Measurements from ENCODE around the gene DNASE1L3. TPM values are rescaled to one million over a fixed set of nuclear protein-coding genes. Genes with fewer than 3 reads are reported as not detected.

Gene DNASE1L3
- total RNA-seq, 2 donors from 2014 or later = 2.3 to 3.8 TPM

DNA sequence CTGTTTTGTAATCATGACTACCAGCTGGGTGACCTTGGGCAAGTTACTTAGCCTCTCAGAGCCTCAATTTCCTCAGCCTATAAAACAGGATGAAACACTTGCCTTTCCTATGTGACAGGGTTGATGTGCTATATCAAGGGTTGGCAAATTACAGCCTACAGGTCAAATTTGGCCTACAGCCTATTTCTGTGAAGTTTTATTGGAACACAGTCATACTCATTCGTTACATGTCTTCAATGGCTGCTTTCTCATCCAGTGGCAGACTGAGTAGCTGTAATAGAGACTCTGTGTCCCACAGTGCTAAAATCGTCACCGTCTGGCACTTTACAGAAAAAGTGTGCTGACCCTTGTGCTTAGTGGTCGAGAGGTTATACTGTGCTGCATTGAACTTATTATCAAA, 43.4 kb upstream of the DNASE1L3 start:
- H3K4me1 ChIP-seq (ENCODE audit: control insufficient read depth in 1 of 2, low read depth in 2 of 2) = no peaks in the 10 kb centered on the region
- no peaks in the 10 kb centered on the region for H3K27me3 ChIP-seq (replicated peaks; ENCODE audit: insufficient read depth)
- TF ChIP-seq, protein P1, sequence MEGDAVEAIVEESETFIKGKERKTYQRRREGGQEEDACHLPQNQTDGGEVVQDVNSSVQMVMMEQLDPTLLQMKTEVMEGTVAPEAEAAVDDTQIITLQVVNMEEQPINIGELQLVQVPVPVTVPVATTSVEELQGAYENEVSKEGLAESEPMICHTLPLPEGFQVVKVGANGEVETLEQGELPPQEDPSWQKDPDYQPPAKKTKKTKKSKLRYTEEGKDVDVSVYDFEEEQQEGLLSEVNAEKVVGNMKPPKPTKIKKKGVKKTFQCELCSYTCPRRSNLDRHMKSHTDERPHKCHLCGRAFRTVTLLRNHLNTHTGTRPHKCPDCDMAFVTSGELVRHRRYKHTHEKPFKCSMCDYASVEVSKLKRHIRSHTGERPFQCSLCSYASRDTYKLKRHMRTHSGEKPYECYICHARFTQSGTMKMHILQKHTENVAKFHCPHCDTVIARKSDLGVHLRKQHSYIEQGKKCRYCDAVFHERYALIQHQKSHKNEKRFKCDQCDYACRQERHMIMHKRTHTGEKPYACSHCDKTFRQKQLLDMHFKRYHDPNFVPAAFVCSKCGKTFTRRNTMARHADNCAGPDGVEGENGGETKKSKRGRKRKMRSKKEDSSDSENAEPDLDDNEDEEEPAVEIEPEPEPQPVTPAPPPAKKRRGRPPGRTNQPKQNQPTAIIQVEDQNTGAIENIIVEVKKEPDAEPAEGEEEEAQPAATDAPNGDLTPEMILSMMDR (IDR thresholded peaks at IDR 0.05) = no peak
- no peaks in the 10 kb centered on the region for H3K9me3 ChIP-seq
- DNase-seq (ENCODE audit: low spot score) (no peak), ATAC-seq (ENCODE audit: insufficient number of reproducible peaks, low FRiP score, low read depth) (no peak)
- H3K36me3 ChIP-seq = no peaks in the 10 kb centered on the region
- no peak overlapping the region for H3K27ac ChIP-seq
- no peak overlapping the region for H3K4me3 ChIP-seq

GRCh38 chr3:58251631-58252035, 40.9 kb upstream of the DNASE1L3 start:
- Histone ChIP-seq H3K27ac (no peak overlapping the region), H3K36me3 (no peaks in the 10 kb centered on the region), H3K4me3 (no peak overlapping the region), H3K4me1 (ENCODE audit: control insufficient read depth in 1 of 2, low read depth in 2 of 2) (no peaks in the 10 kb centered on the region), H3K27me3 (replicated peaks; ENCODE audit: insufficient read depth) (no peaks in the 10 kb centered on the region), H3K9me3 (no peaks in the 10 kb centered on the region)
- no peak for ATAC-seq (ENCODE audit: insufficient number of reproducible peaks, low FRiP score, low read depth)
- DNase-seq (ENCODE audit: low spot score) = no peak
- TF ChIP-seq, protein P1 (IDR thresholded peaks at IDR 0.05) = no peak

DNA sequence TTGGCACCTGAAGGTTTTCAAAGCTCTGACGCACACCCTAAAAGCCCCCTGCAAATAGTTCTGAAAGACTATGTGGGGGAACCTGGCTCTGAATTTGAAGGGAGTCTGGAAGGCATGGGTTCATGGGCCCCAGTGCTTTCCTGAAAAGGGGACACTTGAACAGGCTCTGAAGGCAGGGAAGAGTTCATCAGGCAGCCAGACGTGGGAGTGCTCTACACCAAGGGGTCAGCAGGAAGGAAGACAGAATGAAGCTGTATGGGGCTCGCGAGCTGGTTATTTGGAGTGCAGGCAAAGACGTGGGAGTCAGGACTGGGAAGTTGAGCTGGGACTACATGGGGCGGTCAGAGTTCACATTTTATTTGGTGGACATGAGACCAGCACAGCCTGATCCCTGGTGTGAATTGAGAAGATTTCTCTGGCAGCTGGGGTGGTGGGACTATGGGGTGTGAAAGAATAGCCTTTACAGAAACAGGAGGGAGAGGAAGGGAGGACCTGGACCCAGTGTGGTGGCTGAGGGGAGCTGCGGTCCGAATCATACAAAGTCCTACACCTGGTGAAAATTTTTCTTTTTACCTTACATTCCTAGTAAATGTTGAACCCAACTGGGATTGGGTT, 39.4 kb upstream of the DNASE1L3 start:
- H3K27me3 ChIP-seq (replicated peaks; ENCODE audit: insufficient read depth) = no peaks in the 10 kb centered on the region
- no peaks in the 10 kb centered on the region for H3K36me3 ChIP-seq
- DNase-seq (ENCODE audit: low spot score) (no peak), ATAC-seq (ENCODE audit: insufficient number of reproducible peaks, low FRiP score, low read depth) (no peak)
- H3K9me3 ChIP-seq = no peaks in the 10 kb centered on the region
- TF ChIP-seq, protein P1 (IDR thresholded peaks at IDR 0.05) = no peak
- H3K4me3 ChIP-seq = no peak overlapping the region
- H3K27ac ChIP-seq = no peak overlapping the region
- no peaks in the 10 kb centered on the region for H3K4me1 ChIP-seq (ENCODE audit: control insufficient read depth in 1 of 2, low read depth in 2 of 2)

- Histone ChIP-seq H3K9me3 (no peaks in the 10 kb centered on the region), H3K27ac (no peak overlapping the region), H3K36me3 (no peaks in the 10 kb centered on the region), H3K4me3 (no peak overlapping the region), H3K27me3 (replicated peaks; ENCODE audit: insufficient read depth) (no peaks in the 10 kb centered on the region), H3K4me1 (ENCODE audit: control insufficient read depth in 1 of 2, low read depth in 2 of 2) (no peaks in the 10 kb centered on the region)
- ATAC-seq (ENCODE audit: insufficient number of reproducible peaks, low FRiP score, low read depth) = no peak
- DNase-seq (ENCODE audit: low spot score) = no peak
- TF ChIP-seq, protein P1 (IDR thresholded peaks at IDR 0.05) = no peak
These were observed 38.8 kb upstream of the DNASE1L3 start for GRCh38 chr3:58249358-58250092.

GRCh38 chr3:58246148-58247047, 35.6 kb upstream of the DNASE1L3 start:
- Histone ChIP-seq H3K27me3 (replicated peaks; ENCODE audit: insufficient read depth) (no peaks in the 10 kb centered on the region), H3K27ac (no peak overlapping the region), H3K36me3 (no peaks in the 10 kb centered on the region), H3K4me3 (no peak overlapping the region), H3K4me1 (ENCODE audit: control insufficient read depth in 1 of 2, low read depth in 2 of 2) (no peaks in the 10 kb centered on the region), H3K9me3 (no peaks in the 10 kb centered on the region)
- TF ChIP-seq, protein P1 (IDR thresholded peaks at IDR 0.05) = no peak
- ATAC-seq (ENCODE audit: insufficient number of reproducible peaks, low FRiP score, low read depth) (no peak), DNase-seq (ENCODE audit: low spot score) (no peak)
